Loucy (cell line): Measurements from ENCODE around the gene TBX1.

Experiments used
- H2AFZ ChIP-seq: fragments of 200-600 bp; sonication (generic); 2 replicates; pipeline ENCODE4 v1.6.0; 2016; ENCODE audit warnings: antibody characterized with exemption, mild to moderate bottlenecking, low read length, moderate library complexity
- H3F3A ChIP-seq: fragments of 200-600 bp; 2 replicates; pipeline ENCODE4 v1.6.0; 2016; ENCODE audit warnings: antibody characterized with exemption, low read depth, mild to moderate bottlenecking
- H3K27me3 ChIP-seq: fragments of 200-600 bp; sonication (generic); 2 replicates; pipeline ENCODE4 v1.6.1; 2014; ENCODE audit warnings: low read length, mild to moderate bottlenecking; ENCODE audit not compliant: insufficient read depth, poor library complexity, severe bottlenecking
- H3K36me3 ChIP-seq: fragments of 200-600 bp; sonication (generic); 2 replicates; pipeline ENCODE4 v1.6.1; 2016; ENCODE audit warnings: low read length; ENCODE audit not compliant: insufficient read depth
- H3K4me1 ChIP-seq: fragments of 200-600 bp; sonication (generic); 2 replicates; pipeline ENCODE4 v1.5.1; 2014; ENCODE audit warnings: low read length, mild to moderate bottlenecking; ENCODE audit not compliant: insufficient read depth, poor library complexity, severe bottlenecking
- H3K4me2 ChIP-seq: fragments of 200-600 bp; sonication (generic); 2 replicates; pipeline ENCODE4 v1.6.0; 2014; ENCODE audit warnings: antibody characterized with exemption, low read length, low read depth, mild to moderate bottlenecking; ENCODE audit not compliant: poor library complexity, severe bottlenecking
- H3K4me3 ChIP-seq: fragments of 200-600 bp; sonication (generic); 2 replicates; pipeline ENCODE4 v1.5.1; 2014; ENCODE audit warnings: low read length, mild to moderate bottlenecking, mixed read lengths; ENCODE audit not compliant: poor library complexity, severe bottlenecking
- H3K79me2 ChIP-seq: fragments of 200-600 bp; sonication (generic); 2 replicates; pipeline ENCODE4 v1.6.1; 2014; ENCODE audit warnings: low read length; ENCODE audit not compliant: insufficient read depth
- H3K9ac ChIP-seq: fragments of 200-600 bp; sonication (generic); 2 replicates; pipeline ENCODE4 v1.6.0; 2014; ENCODE audit warnings: mild to moderate bottlenecking, low read depth, low read length, moderate library complexity; ENCODE audit not compliant: poor library complexity, severe bottlenecking
- H3K9me2 ChIP-seq: fragments of 200-600 bp; sonication (generic); replicated peaks from 2 replicates; pipeline ENCODE4 v1.6.1; 2016; ENCODE audit warnings: low read depth, low read length, mixed read lengths
- H3K9me3 ChIP-seq: fragments of 200-600 bp; sonication (generic); 2 replicates; pipeline ENCODE4 v1.6.1; 2014; ENCODE audit warnings: mild to moderate bottlenecking, antibody characterized with exemption, low read length, low read depth; ENCODE audit not compliant: insufficient read depth
- H4K20me1 ChIP-seq: fragments of 200-600 bp; sonication (generic); 2 replicates; pipeline ENCODE4 v1.6.0; 2014; ENCODE audit warnings: antibody characterized with exemption, low read length, mild to moderate bottlenecking; ENCODE audit not compliant: insufficient read depth, poor library complexity, severe bottlenecking
- EZH2phosphoT487 ChIP-seq: fragments of 200-600 bp; IDR thresholded peaks from 2 replicates; pipeline ENCODE4 v1.6.1; 2018; ENCODE audit warnings: antibody characterized with exemption, mild to moderate bottlenecking, moderate library complexity, borderline replicate concordance
- TF ChIP-seq, protein P1 (sequence below): fragments of 200-600 bp; sonication (generic); conservative IDR thresholded peaks from 2 replicates; pipeline ENCODE4 v1.5.1; 2014; ENCODE audit warnings: mild to moderate bottlenecking, antibody characterized with exemption, low read length

TBX1 gene

GRCh38 chr22:19788661-19789225, 28.2 kb downstream of the TBX1 start:
- H2AFZ ChIP-seq: no peak overlapping the region
- H3K27me3 ChIP-seq: no peaks in the 10 kb centered on the region
- no peaks in the 10 kb centered on the region for H3K4me1 ChIP-seq
- no peaks in the 10 kb centered on the region; the same call in 1 of the 2 replicates for H3K36me3 ChIP-seq
- H3K9me2 ChIP-seq: no peaks in the 10 kb centered on the region
- no peak overlapping the region for H3K4me2 ChIP-seq
- no peaks in the 10 kb centered on the region for H3F3A ChIP-seq
- no peak overlapping the region for H3K9ac ChIP-seq
- no peaks in the 10 kb centered on the region for H3K79me2 ChIP-seq
- no peak overlapping the region for H3K4me3 ChIP-seq
- H3K9me3 ChIP-seq: no peaks in the 10 kb centered on the region
- H4K20me1 ChIP-seq: no peaks in the 10 kb centered on the region
- TF ChIP-seq, protein P1, sequence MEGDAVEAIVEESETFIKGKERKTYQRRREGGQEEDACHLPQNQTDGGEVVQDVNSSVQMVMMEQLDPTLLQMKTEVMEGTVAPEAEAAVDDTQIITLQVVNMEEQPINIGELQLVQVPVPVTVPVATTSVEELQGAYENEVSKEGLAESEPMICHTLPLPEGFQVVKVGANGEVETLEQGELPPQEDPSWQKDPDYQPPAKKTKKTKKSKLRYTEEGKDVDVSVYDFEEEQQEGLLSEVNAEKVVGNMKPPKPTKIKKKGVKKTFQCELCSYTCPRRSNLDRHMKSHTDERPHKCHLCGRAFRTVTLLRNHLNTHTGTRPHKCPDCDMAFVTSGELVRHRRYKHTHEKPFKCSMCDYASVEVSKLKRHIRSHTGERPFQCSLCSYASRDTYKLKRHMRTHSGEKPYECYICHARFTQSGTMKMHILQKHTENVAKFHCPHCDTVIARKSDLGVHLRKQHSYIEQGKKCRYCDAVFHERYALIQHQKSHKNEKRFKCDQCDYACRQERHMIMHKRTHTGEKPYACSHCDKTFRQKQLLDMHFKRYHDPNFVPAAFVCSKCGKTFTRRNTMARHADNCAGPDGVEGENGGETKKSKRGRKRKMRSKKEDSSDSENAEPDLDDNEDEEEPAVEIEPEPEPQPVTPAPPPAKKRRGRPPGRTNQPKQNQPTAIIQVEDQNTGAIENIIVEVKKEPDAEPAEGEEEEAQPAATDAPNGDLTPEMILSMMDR: no peak
- TF ChIP-seq EZH2phosphoT487: no peak

DNA sequence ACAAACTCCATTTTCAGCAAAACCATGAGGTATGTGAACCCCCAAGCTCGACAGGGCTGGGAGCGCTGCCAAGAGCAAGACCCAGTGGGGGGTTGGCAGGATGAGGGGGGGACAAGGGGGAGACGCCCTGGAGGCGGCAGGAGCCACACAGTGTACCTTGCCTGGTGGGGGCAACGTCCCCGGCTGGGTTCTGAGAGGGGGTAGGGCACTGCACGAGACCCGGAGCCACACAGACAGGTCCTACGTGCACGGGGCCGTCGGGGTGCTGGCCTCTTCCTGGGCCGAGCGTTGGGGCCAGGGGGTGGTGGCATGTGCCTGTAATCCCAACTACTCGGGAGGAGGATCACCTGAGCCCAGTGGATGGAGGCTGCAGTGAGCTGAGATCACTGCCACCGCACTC, 28.8 kb downstream of the TBX1 start:
- H4K20me1 ChIP-seq: no peaks in the 10 kb centered on the region
- H3K9me2 ChIP-seq: no peaks in the 10 kb centered on the region
- H3K9me3 ChIP-seq: no peaks in the 10 kb centered on the region
- H3K4me1 ChIP-seq: no peaks in the 10 kb centered on the region
- H3K27me3 ChIP-seq: no peaks in the 10 kb centered on the region
- H3K36me3 ChIP-seq: no peaks in the 10 kb centered on the region; the same call in 1 of the 2 replicates
- no peaks in the 10 kb centered on the region for H3F3A ChIP-seq
- no peak overlapping the region for H3K4me3 ChIP-seq
- H3K9ac ChIP-seq: no peak overlapping the region
- TF ChIP-seq, protein P1: no peak
- TF ChIP-seq EZH2phosphoT487: no peak
- H3K79me2 ChIP-seq: no peaks in the 10 kb centered on the region
- H3K4me2 ChIP-seq: no peak overlapping the region
- H2AFZ ChIP-seq: no peak overlapping the region

DNA sequence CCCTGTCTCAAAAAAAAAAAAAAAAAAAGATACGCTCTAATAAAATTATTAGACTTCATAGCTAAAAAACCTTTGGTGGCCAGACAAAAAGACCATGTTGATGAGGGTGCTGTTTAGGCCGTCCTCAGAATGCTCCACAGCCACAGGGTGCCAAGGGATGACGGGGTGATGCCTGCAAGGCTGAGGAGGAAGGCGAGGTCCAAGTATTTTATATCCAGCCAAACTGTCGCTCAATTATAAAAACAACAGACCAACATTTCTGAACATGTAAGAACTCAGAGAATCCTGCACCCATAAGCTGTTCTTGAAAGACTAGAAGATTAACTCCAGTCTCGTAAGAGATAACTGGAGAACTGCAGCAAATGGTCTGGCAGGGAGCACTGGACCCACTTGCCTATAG, 29.2 kb downstream of the TBX1 start:
- no peaks in the 10 kb centered on the region for H3K9me3 ChIP-seq
- TF ChIP-seq, protein P1: no peak
- no peak for TF ChIP-seq EZH2phosphoT487

More for the DNA sequence above, 29.2 kb downstream of the TBX1 start:
- Histone ChIP-seq H3K27me3 (no peaks in the 10 kb centered on the region), H3K9ac (no peak overlapping the region), H4K20me1 (no peaks in the 10 kb centered on the region), H3K9me2 (no peaks in the 10 kb centered on the region), H3F3A (no peaks in the 10 kb centered on the region), H2AFZ (no peak overlapping the region), H3K4me3 (no peak overlapping the region), H3K4me1 (no peaks in the 10 kb centered on the region), H3K79me2 (no peaks in the 10 kb centered on the region), H3K36me3 (no peaks in the 10 kb centered on the region; the same call in 1 of the 2 replicates), H3K4me2 (no peak overlapping the region)
